H9 (cell line): ENCODE measurements around the gene CCNY. TPM values are rescaled to one million over a fixed set of nuclear protein-coding genes. Genes with fewer than 3 reads are reported as not detected.

Experiments used
- DNase-seq: peaks from one replicate; pipeline ENCODE4 v3.0.0-alpha.2; 2017
- H2AFZ ChIP-seq: one replicate; pipeline ENCODE4 v1.6.1; 2013; ENCODE audit warnings: mild to moderate bottlenecking, low read length, control low read depth, moderate library complexity
- H2AK5ac ChIP-seq: 2 replicates; pipeline ENCODE4 v1.6.1; 2013; ENCODE audit warnings: low read length, control low read depth, mixed read lengths; ENCODE audit not compliant: insufficient read length
- H2BK120ac ChIP-seq: one replicate; pipeline ENCODE4 v1.6.1; 2013; ENCODE audit warnings: low read depth, mild to moderate bottlenecking, low read length, control low read depth, inconsistent platforms; ENCODE audit not compliant: poor library complexity, severe bottlenecking
- H2BK12ac ChIP-seq: 2 replicates; pipeline ENCODE4 v1.6.1; 2013; ENCODE audit warnings: low read length, control low read depth, mixed read lengths, low read depth; ENCODE audit not compliant: insufficient read length
- H2BK15ac ChIP-seq: 2 replicates; pipeline ENCODE4 v1.6.1; 2013; ENCODE audit warnings: low read depth, low read length, control low read depth
- H2BK20ac ChIP-seq: one replicate; pipeline ENCODE4 v1.6.1; 2013; ENCODE audit warnings: low read depth, mild to moderate bottlenecking, low read length, control low read depth, inconsistent platforms; ENCODE audit not compliant: poor library complexity, severe bottlenecking
- H2BK5ac ChIP-seq: 2 replicates; pipeline ENCODE4 v1.6.1; 2013; ENCODE audit warnings: low read length, control low read depth, mixed read lengths; ENCODE audit not compliant: insufficient read length
- H3K14ac ChIP-seq: 2 replicates; pipeline ENCODE4 v1.6.1; 2013; ENCODE audit warnings: low read length, control low read depth; ENCODE audit not compliant: insufficient read depth
- H3K18ac ChIP-seq: 2 replicates; pipeline ENCODE4 v1.6.1; 2013; ENCODE audit warnings: low read depth, mild to moderate bottlenecking, mixed read lengths, low read length, control low read depth; ENCODE audit not compliant: insufficient read length
- H3K23ac ChIP-seq: 2 replicates; pipeline ENCODE4 v1.6.1; 2013; ENCODE audit warnings: low read length, control low read depth, mixed read lengths, low read depth; ENCODE audit not compliant: insufficient read length
- H3K23me2 ChIP-seq: 2 replicates; pipeline ENCODE4 v1.6.1; 2013; ENCODE audit warnings: low read depth, mild to moderate bottlenecking, mixed read lengths, low read length, control low read depth; ENCODE audit not compliant: insufficient read length, poor library complexity, severe bottlenecking
- H3K27ac ChIP-seq: 2 replicates; pipeline ENCODE4 v1.5.1; 2013; ENCODE audit warnings: low read length, control low read depth, mixed read lengths, low read depth; ENCODE audit not compliant: insufficient read length
- H3K27me3 ChIP-seq: 2 replicates; pipeline ENCODE4 v1.6.1; 2013; ENCODE audit warnings: low read length, control low read depth, inconsistent platforms; ENCODE audit not compliant: insufficient read depth
- H3K4ac ChIP-seq: 2 replicates; pipeline ENCODE4 v1.6.1; 2013; ENCODE audit warnings: low read depth, mild to moderate bottlenecking, control low read depth, inconsistent platforms, low read length, moderate library complexity
- H3K4me1 ChIP-seq: 2 replicates; pipeline ENCODE4 v1.6.1; 2013; ENCODE audit warnings: low read length, control low read depth, inconsistent platforms; ENCODE audit not compliant: insufficient read depth
- H3K4me2 ChIP-seq: 2 replicates; pipeline ENCODE4 v1.6.1; 2013; ENCODE audit warnings: low read length, control low read depth, mixed read lengths; ENCODE audit not compliant: insufficient read length, insufficient read depth
- H3K56ac ChIP-seq: 2 replicates; pipeline ENCODE4 v1.6.1; 2013; ENCODE audit warnings: low read depth, mild to moderate bottlenecking, mixed read lengths, low read length, control low read depth; ENCODE audit not compliant: insufficient read length
- H3K79me1 ChIP-seq: 2 replicates; pipeline ENCODE4 v1.6.1; 2013; ENCODE audit warnings: low read depth, mild to moderate bottlenecking, moderate library complexity, low read length, control low read depth, inconsistent platforms; ENCODE audit not compliant: insufficient read depth, poor library complexity, severe bottlenecking
- H3K79me2 ChIP-seq: 2 replicates; pipeline ENCODE4 v1.6.1; 2013; ENCODE audit warnings: low read length, control low read depth, inconsistent platforms; ENCODE audit not compliant: insufficient read depth
- H3K9ac ChIP-seq: 2 replicates; pipeline ENCODE4 v1.6.1; 2013; ENCODE audit warnings: low read length, control low read depth, mixed read lengths; ENCODE audit not compliant: insufficient read length; ENCODE audit errors: extremely low read depth
- H3K9me3 ChIP-seq: one replicate; pipeline ENCODE4 v1.6.1; 2013; ENCODE audit warnings: low read depth, low read length, inconsistent platforms; ENCODE audit not compliant: control insufficient read depth
- H3T11ph ChIP-seq: one replicate; pipeline ENCODE4 v1.6.1; 2013; ENCODE audit warnings: mild to moderate bottlenecking, low read length, control low read depth, inconsistent platforms
- H4K20me1 ChIP-seq: one replicate; pipeline ENCODE4 v1.6.1; 2013; ENCODE audit not compliant: control insufficient read depth, insufficient read length, insufficient read depth
- H4K5ac ChIP-seq: 2 replicates; pipeline ENCODE4 v1.6.1; 2013; ENCODE audit warnings: low read depth, mild to moderate bottlenecking, mixed read lengths, low read length, control low read depth; ENCODE audit not compliant: insufficient read length
- H4K8ac ChIP-seq: replicated peaks from 2 replicates; pipeline ENCODE4 v1.6.1; 2013; ENCODE audit warnings: low read length, control low read depth, mixed read lengths, low read depth; ENCODE audit not compliant: insufficient read length
- H4K91ac ChIP-seq: 2 replicates; pipeline ENCODE4 v1.6.1; 2013; ENCODE audit warnings: low read depth, mild to moderate bottlenecking, moderate library complexity, mixed read lengths, low read length, control low read depth; ENCODE audit not compliant: insufficient read length
- H3K27ac Mint-ChIP-seq, 3 experiments: 2 replicates in 2 of 3; 3 replicates in 1 of 3; pipeline ENCODE4 v1.8.0; 2020 to 2021; ENCODE audit warnings: mixed read lengths in 3 of 3, mild to moderate bottlenecking in 1 of 3, moderate library complexity in 1 of 3
- H3K27me3 Mint-ChIP-seq: 2 replicates; pipeline ENCODE4 v1.8.0; 2021; ENCODE audit warnings: low read depth, mild to moderate bottlenecking, moderate library complexity, mixed read lengths
- H3K36me3 Mint-ChIP-seq, 3 experiments: 2 replicates in 2 of 3; 3 replicates in 1 of 3; pipeline ENCODE4 v1.8.0; 2020 to 2021; ENCODE audit warnings: low read depth in 3 of 3, mixed read lengths in 3 of 3; ENCODE audit not compliant: insufficient read depth in 1 of 3
- H3K4me1 Mint-ChIP-seq, 2 experiments: 2 replicates each; pipeline ENCODE4 v1.8.0; 2020; ENCODE audit warnings: mixed read lengths in 2 of 2
- H3K4me3 Mint-ChIP-seq, 2 experiments: 2 replicates in 1 of 2; 3 replicates in 1 of 2; pipeline ENCODE4 v1.8.0; 2020 to 2021; ENCODE audit warnings: mild to moderate bottlenecking in 2 of 2, mixed read lengths in 2 of 2, moderate library complexity in 1 of 2
- H3K9me3 Mint-ChIP-seq, 2 experiments: 2 replicates in 1 of 2; 3 replicates in 1 of 2; pipeline ENCODE4 v1.8.0; 2020; ENCODE audit warnings: mild to moderate bottlenecking in 2 of 2, mixed read lengths in 2 of 2, moderate library complexity in 1 of 2
- WGBS: extraction: QIAGEN DNeasy Blood & Tissue Kit; methylation state at CpG from one replicate; pipeline ENCODE4 v1.1.7; 2013; ENCODE audit warnings: missing lambda C conversion rate, low lambda C conversion rate, mixed read lengths; ENCODE audit not compliant: insufficient read length; ENCODE audit errors: extremely low coverage; 5-methylcytosine and 5-hydroxymethylcytosine counted together
- total RNA-seq: library from RNA; stranded (reverse); gene quantifications from 2 replicates; pipeline ENCODE4 v1.2.1, GENCODE V29; 2021
- TF ChIP-seq, protein P1 (sequence below): fragments of 200-600 bp; sonication (generic); conservative IDR thresholded peaks from 3 replicates; pipeline ENCODE4 v1.8.0; 2021; ENCODE audit warnings: antibody characterized with exemption, mild to moderate bottlenecking

The CCNY gene
- total RNA-seq, 1 experiment from 2014 or later, result 62.1 TPM

DNA sequence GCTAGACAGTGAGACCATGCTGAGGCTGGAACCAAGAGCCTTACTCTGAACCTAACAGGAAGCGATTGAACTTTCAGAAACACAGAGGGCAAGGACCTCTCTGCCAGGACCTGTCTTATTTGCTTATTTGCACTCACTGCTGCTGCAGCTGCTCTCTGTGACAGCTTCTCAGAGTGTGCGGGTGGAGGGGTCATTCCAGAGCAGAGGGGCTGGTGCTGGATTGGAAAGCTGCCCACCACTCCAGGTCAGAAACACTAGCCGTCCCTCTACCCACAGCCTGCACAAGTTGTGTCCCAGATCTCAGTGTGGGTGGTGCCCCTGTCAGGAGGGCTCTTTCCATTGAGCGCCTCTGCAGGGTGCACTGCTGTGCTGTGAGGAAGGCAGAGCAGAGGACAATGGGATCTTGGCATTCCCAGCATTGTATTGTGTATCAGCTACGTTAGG, 126.2 kb downstream of the CCNY start:
- Histone ChIP-seq H3K4me2 (no peak overlapping the region), H4K91ac (no peak overlapping the region), H3K56ac (no peak overlapping the region), H3K14ac (no peak overlapping the region), H3K9me3 (no peaks in the 10 kb centered on the region), H3K23ac (no peak overlapping the region), H2AFZ (no peak overlapping the region), H2BK12ac (no peak overlapping the region), H2BK5ac (no peak overlapping the region), H4K20me1 (no peaks in the 10 kb centered on the region), H2BK20ac (no peak overlapping the region), H3K4ac (no peak overlapping the region), H3K79me2 (peaks cover 3% of the 10 kb centered on the region; the same call in 1 of the 2 replicates), H4K8ac (no peak overlapping the region), H3K27ac (no peak overlapping the region), H3K23me2 (no peaks in the 10 kb centered on the region), H2BK15ac (no peak overlapping the region), H2AK5ac (no peak overlapping the region), H3K27me3 (no peaks in the 10 kb centered on the region), H4K5ac (no peak overlapping the region), H3K4me1 (peaks cover 29% of the 10 kb centered on the region; the same call in 1 of the 2 replicates), H3K9ac (no peak overlapping the region), H3T11ph (no peak overlapping the region), H3K18ac (no peak overlapping the region), H2BK120ac (no peak overlapping the region), H3K79me1 (no peaks in the 10 kb centered on the region)
- no CpG with 5 or more reads among the region's 5 CpGs for WGBS
- Mint-ChIP-seq H3K36me3 (no peaks in the 10 kb centered on the region), H3K27ac (peak overlapping the region in 2 of 3 experiments; percentile 29 to 34; a peak in 2 of 7 replicates), H3K27me3 (no peaks in the 10 kb centered on the region), H3K9me3 (no peaks in the 10 kb centered on the region), H3K4me3 (peak overlapping the region in 1 of 2 experiments; percentile 3; a peak in 1 of 5 replicates), H3K4me1 (peaks cover 37 to 40% of the 10 kb centered on the region in 2 experiments)
- no peak for DNase-seq
- TF ChIP-seq, protein P1, sequence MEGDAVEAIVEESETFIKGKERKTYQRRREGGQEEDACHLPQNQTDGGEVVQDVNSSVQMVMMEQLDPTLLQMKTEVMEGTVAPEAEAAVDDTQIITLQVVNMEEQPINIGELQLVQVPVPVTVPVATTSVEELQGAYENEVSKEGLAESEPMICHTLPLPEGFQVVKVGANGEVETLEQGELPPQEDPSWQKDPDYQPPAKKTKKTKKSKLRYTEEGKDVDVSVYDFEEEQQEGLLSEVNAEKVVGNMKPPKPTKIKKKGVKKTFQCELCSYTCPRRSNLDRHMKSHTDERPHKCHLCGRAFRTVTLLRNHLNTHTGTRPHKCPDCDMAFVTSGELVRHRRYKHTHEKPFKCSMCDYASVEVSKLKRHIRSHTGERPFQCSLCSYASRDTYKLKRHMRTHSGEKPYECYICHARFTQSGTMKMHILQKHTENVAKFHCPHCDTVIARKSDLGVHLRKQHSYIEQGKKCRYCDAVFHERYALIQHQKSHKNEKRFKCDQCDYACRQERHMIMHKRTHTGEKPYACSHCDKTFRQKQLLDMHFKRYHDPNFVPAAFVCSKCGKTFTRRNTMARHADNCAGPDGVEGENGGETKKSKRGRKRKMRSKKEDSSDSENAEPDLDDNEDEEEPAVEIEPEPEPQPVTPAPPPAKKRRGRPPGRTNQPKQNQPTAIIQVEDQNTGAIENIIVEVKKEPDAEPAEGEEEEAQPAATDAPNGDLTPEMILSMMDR, result no peak
